ENCODE results near the gene MADD. TPM values are rescaled to one million over a fixed set of nuclear protein-coding genes. Genes with fewer than 3 reads are reported as not detected.
"Not testable (repeated sequence)": the region's sequence is repeated elsewhere in the genome, so short reads cannot be mapped to it uniquely, and the experiment has no call there.

Gene MADD
- total RNA-seq, 2 experiments from 2014 or later: 161 to 178 TPM

- Mint-ChIP-seq H3K4me1 (ENCODE audit: low read depth) (no peaks in the 10 kb centered on the region), H3K9me3 (no peaks in the 10 kb centered on the region), H3K27me3 (no peaks in the 10 kb centered on the region), H3K4me3 (no peak overlapping the region), H3K36me3 (ENCODE audit: low read depth) (peaks cover 98% of the 10 kb centered on the region), H3K27ac (no peak overlapping the region)
- POLR2A ChIA-PET: no interaction called here
- CTCF ChIA-PET: no interaction called here
- Histone ChIP-seq H3K9me3 (ENCODE audit: control insufficient read depth in 1 of 2, insufficient read depth in 1 of 2, low read length in 2 of 2) (peaks cover 2 to 5% of the 10 kb centered on the region in 2 experiments), H3K36me3 (ENCODE audit: insufficient read depth, low read length) (peaks cover 88% of the 10 kb centered on the region), H3K4me1 (ENCODE audit: insufficient read depth, low read length) (no peaks in the 10 kb centered on the region), H3K4me3 (ENCODE audit: low read length) (no peak overlapping the region), H3K27me3 (ENCODE audit: control insufficient read depth in 1 of 2, insufficient read depth in 2 of 2, low read length in 2 of 2) (no peaks in the 10 kb centered on the region), H3K27ac (ENCODE audit: low read depth in 1 of 2, low read length in 2 of 2) (no peak overlapping the region)
- no peak for ATAC-seq (ENCODE audit: poor library complexity)
- no peak for DNase-seq
- intact Hi-C loops (cut with DNase I, micrococcal nuclease): no loop called here
- TF ChIP-seq CTCF (IDR thresholded peaks at IDR 0.05): no peak
Measured at GRCh38 chr11:47308050-47308823, 38.3 kb downstream of the MADD start.

GRCh38 chr11:47314992-47315391 is 45.1 kb downstream of the MADD start:
- ChIA-PET POLR2A (no interaction called here), CTCF (no interaction called here)
- Histone ChIP-seq H3K4me1 (ENCODE audit: insufficient read depth, low read length) (no peaks in the 10 kb centered on the region), H3K36me3 (ENCODE audit: insufficient read depth, low read length) (peaks cover 80% of the 10 kb centered on the region), H3K4me3 (ENCODE audit: low read length) (no peak overlapping the region), H3K27ac (ENCODE audit: low read depth in 1 of 2, low read length in 2 of 2) (no peak overlapping the region), H3K27me3 (ENCODE audit: control insufficient read depth in 1 of 2, insufficient read depth in 2 of 2, low read length in 2 of 2) (no peaks in the 10 kb centered on the region), H3K9me3 (ENCODE audit: control insufficient read depth in 1 of 2, insufficient read depth in 1 of 2, low read length in 2 of 2) (no peaks in the 10 kb centered on the region)
- Mint-ChIP-seq H3K9me3 (no peaks in the 10 kb centered on the region), H3K4me1 (ENCODE audit: low read depth) (no peaks in the 10 kb centered on the region), H3K36me3 (ENCODE audit: low read depth) (peaks cover 82% of the 10 kb centered on the region), H3K27ac (no peak overlapping the region), H3K4me3 (no peak overlapping the region), H3K27me3 (no peaks in the 10 kb centered on the region)
- TF ChIP-seq CTCF (IDR thresholded peaks at IDR 0.05): no peak
- DNase-seq (no peak), ATAC-seq (ENCODE audit: poor library complexity) (no peak)
- intact Hi-C loops (cut with DNase I, micrococcal nuclease): no loop called here

GRCh38 chr11:47316501-47316900 is 46.6 kb downstream of the MADD start:
- H3K4me1 Mint-ChIP-seq (ENCODE audit: low read depth); CTCF ChIA-PET; ATAC-seq (ENCODE audit: poor library complexity); H3K4me1 ChIP-seq (ENCODE audit: insufficient read depth, low read length); H3K27me3 Mint-ChIP-seq; H3K4me3 Mint-ChIP-seq; H3K27ac ChIP-seq (ENCODE audit: low read depth in 1 of 2, low read length in 2 of 2); DNase-seq; POLR2A ChIA-PET; H3K9me3 Mint-ChIP-seq; H3K27me3 ChIP-seq (ENCODE audit: control insufficient read depth in 1 of 2, insufficient read depth in 2 of 2, low read length in 2 of 2); H3K9me3 ChIP-seq (ENCODE audit: control insufficient read depth in 1 of 2, insufficient read depth in 1 of 2, low read length in 2 of 2); H3K27ac Mint-ChIP-seq; intact Hi-C loops (cut with DNase I, micrococcal nuclease); H3K4me3 ChIP-seq (ENCODE audit: low read length): not testable (repeated sequence)
- peaks cover 76% of the 10 kb centered on the region for H3K36me3 Mint-ChIP-seq (ENCODE audit: low read depth)
- peaks cover 72% of the 10 kb centered on the region for H3K36me3 ChIP-seq (ENCODE audit: insufficient read depth, low read length)
